GM20000 (cell line): ENCODE results near the gene DSG2.

Experiments
- DNase-seq: peaks from one replicate; pipeline ENCODE4 v3.0.0; 2012; ENCODE audit warnings: low spot score
- TF ChIP-seq, protein P1 (sequence below): IDR thresholded peaks from 2 replicates; pipeline ENCODE4 v1.5.1; 2012; ENCODE audit warnings: mild to moderate bottlenecking, control low read depth; ENCODE audit errors: extremely low read depth, missing control alignments

DSG2 gene

GRCh38 chr18:31533236-31533635 lies 35.3 kb downstream of the DSG2 start:
- no peak for DNase-seq
- TF ChIP-seq, protein P1, sequence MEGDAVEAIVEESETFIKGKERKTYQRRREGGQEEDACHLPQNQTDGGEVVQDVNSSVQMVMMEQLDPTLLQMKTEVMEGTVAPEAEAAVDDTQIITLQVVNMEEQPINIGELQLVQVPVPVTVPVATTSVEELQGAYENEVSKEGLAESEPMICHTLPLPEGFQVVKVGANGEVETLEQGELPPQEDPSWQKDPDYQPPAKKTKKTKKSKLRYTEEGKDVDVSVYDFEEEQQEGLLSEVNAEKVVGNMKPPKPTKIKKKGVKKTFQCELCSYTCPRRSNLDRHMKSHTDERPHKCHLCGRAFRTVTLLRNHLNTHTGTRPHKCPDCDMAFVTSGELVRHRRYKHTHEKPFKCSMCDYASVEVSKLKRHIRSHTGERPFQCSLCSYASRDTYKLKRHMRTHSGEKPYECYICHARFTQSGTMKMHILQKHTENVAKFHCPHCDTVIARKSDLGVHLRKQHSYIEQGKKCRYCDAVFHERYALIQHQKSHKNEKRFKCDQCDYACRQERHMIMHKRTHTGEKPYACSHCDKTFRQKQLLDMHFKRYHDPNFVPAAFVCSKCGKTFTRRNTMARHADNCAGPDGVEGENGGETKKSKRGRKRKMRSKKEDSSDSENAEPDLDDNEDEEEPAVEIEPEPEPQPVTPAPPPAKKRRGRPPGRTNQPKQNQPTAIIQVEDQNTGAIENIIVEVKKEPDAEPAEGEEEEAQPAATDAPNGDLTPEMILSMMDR, result no peak

DNA sequence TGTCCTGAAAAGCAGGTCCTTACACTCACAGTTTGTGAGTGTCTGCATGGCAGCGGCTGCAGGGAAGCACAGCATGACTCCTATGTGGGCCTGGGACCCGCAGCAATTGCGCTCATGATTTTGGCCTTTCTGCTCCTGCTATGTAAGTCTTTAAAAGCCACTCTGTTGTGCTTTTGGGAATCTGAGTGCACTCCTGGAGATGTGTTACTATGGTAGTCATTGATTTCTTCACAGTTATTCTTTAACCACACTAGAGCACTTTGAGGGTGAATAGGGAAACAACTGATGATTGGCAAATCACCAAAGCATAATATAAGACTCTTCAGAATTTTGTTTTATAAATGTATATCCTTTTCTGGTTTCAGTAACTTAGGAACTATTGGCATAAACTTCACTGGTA lies 40.9 kb downstream of the DSG2 start:
- DNase-seq, result no peak
- TF ChIP-seq, protein P1, result no peak

DNA sequence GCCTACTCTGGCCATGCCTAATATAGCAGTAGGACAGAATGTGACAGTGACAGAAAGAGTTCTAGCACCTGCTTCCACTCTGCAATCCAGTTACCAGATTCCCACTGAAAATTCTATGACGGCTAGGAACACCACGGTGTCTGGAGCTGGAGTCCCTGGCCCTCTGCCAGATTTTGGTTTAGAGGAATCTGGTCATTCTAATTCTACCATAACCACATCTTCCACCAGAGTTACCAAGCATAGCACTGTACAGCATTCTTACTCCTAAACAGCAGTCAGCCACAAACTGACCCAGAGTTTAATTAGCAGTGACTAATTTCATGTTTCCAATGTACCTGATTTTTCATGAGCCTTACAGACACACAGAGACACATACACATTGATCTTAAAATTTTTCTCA lies 48.5 kb downstream of the DSG2 start:
- no peak for DNase-seq

DNA sequence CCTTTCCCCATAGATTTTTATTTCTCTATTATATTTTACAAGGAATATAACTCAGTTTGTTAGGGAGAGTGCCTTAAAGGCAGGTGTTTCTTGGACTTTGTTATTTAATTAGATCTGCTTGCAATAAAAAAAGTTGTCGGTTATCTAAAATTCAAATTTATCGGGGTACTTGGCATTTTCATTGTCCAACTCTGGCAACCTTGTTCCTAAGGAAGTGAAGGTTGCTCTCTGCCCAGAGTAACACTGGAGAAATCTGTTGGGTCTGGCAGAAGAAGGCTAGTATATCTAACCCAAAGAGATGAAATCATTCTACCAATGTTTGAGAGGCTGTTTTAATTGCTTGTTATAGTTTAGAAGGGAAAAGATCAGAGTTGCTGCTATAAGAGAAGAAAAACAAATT lies 50.9 kb downstream of the DSG2 start:
- TF ChIP-seq, protein P1, result no peak

More for the DNA sequence above, 48.5 kb downstream of the DSG2 start:
- TF ChIP-seq, protein P1, result no peak

DNA sequence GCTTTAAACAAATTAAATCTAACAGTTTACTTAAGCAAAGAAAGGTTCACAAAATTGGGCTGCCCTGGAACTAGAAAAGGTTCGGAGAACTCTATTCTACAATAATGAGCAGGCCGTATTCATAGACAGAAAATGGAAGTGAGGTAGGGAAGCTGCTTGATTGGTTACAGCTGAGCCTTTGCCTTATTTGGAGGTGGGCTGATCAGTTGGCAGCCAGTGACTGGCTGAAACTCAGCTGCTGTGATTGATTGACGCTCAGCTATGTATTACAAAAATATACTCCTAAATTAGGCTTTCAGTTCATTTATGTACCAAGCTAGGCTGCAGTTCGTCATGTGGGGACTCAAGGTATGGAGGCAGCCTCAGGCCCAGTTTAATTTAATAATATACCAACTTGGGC lies 51.4 kb downstream of the DSG2 start:
- no peak for DNase-seq

More for the DNA sequence above, 50.9 kb downstream of the DSG2 start:
- DNase-seq, result no peak

DNA sequence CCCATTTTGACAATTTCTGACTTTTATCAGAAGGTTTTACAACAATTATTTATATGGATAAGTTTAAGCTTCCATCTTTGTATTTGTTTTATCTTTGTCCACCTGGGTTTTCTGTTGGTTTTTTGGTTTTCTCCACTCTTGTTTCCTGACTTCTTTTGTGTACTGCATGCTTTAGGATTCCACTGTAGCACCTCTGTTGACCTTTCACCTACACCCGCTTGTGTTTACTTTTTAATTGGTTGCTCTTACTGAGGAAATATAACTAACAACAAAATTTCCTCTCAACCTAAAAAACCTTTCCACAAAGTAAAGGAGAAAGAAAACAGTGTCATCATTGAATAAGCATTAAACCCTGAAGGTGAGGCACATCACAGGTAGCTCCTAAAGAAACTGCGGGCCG lies 53.9 kb downstream of the DSG2 start:
- TF ChIP-seq, protein P1, result no peak

More for the DNA sequence above, 51.4 kb downstream of the DSG2 start:
- TF ChIP-seq, protein P1, result no peak

DNA sequence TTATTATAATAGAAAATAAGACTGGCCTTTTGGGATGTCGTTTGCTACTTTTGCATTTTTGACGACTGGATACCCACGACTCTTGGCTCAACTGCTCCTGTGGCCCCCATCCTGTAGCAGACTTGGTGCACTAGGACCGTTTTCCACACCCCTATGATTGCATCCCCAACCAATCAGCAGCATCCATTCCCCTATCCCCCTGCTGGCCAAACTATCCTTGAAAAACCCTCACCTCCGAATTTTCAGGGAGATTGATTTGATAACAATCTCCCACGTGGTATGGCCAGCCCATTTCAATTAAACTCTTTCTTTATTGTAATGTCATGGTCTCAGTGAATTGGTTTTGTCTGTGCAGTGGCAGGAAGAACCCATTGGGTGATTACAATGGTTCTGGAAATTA lies 55.8 kb downstream of the DSG2 start:
- TF ChIP-seq, protein P1, result no peak
- no peak for DNase-seq

More for the DNA sequence above, 53.9 kb downstream of the DSG2 start:
- DNase-seq, result no peak

DNA sequence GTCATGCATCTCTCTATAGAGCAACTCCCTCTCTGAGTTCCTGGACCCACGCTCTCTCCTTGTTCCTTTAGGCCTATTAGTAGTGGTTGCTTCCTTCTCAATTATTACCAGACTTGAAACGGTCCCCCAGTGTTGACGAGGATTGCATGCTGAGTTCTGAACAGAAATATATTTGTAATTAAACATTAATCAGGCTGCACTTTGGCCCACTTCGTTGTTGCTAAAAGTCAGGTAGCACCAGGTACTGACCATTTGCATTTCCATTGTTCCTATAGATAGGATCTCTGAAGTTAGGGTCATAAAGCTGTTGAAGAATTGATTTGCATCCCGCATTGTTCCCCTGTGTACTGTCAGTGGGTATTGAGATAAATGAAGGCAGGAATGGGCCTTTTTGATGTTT lies 56.8 kb downstream of the DSG2 start:
- DNase-seq, result no peak
- TF ChIP-seq, protein P1, result no peak
